Activated T-helper 1 cell treated with anti-CD3 and anti-CD28 coated beads, Interleukin-12 subunit alpha, Interleukin-12 subunit beta, Interleukin-2, Interleukin-4 antibody, amounts not matched to agents 30 ng/mL and 10 ng/mL and 1 ng/mL, durations not matched to agents 14 hours and 24 hours and 36 hours (primary cell): ENCODE measurements around the gene HSPA12B. TPM values are rescaled to one million over a fixed set of nuclear protein-coding genes. Genes with fewer than 3 reads are reported as not detected.

Experiments used
- DNase-seq: peaks from one replicate; pipeline ENCODE4 v3.0.0; 2021; ENCODE audit warnings: low spot score
- H3K27ac Mint-ChIP-seq: one replicate; pipeline ENCODE4 v1.8.0; 2021; ENCODE audit warnings: mild to moderate bottlenecking, mixed read lengths
- H3K27me3 Mint-ChIP-seq: one replicate; pipeline ENCODE4 v1.8.0; 2022; ENCODE audit warnings: mild to moderate bottlenecking, moderate library complexity, mixed read lengths; ENCODE audit not compliant: insufficient read depth
- H3K36me3 Mint-ChIP-seq: one replicate; pipeline ENCODE4 v1.8.0; 2021; ENCODE audit warnings: low read depth, mixed read lengths
- H3K4me1 Mint-ChIP-seq: one replicate; pipeline ENCODE4 v1.8.0; 2021; ENCODE audit warnings: low read depth, mixed read lengths
- H3K4me3 Mint-ChIP-seq: one replicate; pipeline ENCODE4 v1.8.0; 2021; ENCODE audit warnings: mild to moderate bottlenecking, moderate library complexity, mixed read lengths
- H3K9me3 Mint-ChIP-seq: one replicate; pipeline ENCODE4 v1.8.0; 2021; ENCODE audit warnings: mixed read lengths
- intact Hi-C: fragments of 100-400 bp; cut with micrococcal nuclease; formaldehyde crosslinking; loops from one replicate; pipeline ENCODE4 v1.15.1; 2024
- total RNA-seq: library from RNA; stranded (reverse); gene quantifications from 2 replicates; pipeline ENCODE4 v1.2.3, GENCODE V29; 2022

Gene HSPA12B
- total RNA-seq, 1 donor from 2014 or later, result not detected

DNA sequence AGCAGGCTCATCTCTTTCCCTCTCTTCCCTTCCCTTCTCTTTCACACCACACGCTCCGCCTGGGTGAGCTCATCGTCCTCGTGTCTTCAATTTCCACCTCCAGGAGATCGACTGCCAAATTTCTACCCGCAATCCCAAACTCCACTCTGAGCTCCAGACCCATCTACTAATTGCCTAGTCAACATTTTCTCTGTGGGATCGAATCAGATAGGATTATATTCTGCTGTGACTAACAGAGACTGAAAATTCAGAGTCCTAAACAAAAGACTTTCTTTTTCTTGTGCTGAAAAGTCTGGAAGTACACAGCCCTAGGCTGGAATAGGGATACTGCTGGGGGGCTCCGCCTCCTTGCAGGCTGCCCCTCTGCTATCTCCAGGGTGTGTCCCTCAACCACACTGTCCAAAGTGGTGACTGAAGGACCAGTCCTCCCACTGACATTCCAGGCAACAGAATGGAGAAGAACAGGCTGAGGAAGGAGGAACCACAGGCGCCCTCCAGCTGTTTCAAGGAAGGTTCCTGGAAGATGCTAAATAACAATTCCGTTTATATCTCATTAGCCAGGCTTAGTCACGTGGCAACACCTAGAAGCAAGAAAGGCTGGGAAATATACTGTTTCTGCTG, 5.0 kb upstream of the HSPA12B start:
- H3K36me3 Mint-ChIP-seq, result no peaks in the 10 kb centered on the region
- H3K4me3 Mint-ChIP-seq, result no peak overlapping the region
- H3K27ac Mint-ChIP-seq, result no peak overlapping the region
- no peak for DNase-seq
- peaks cover 32% of the 10 kb centered on the region for H3K27me3 Mint-ChIP-seq
- no peaks in the 10 kb centered on the region for H3K4me1 Mint-ChIP-seq
- intact Hi-C loops, result no loop called here
- no peaks in the 10 kb centered on the region for H3K9me3 Mint-ChIP-seq

DNA sequence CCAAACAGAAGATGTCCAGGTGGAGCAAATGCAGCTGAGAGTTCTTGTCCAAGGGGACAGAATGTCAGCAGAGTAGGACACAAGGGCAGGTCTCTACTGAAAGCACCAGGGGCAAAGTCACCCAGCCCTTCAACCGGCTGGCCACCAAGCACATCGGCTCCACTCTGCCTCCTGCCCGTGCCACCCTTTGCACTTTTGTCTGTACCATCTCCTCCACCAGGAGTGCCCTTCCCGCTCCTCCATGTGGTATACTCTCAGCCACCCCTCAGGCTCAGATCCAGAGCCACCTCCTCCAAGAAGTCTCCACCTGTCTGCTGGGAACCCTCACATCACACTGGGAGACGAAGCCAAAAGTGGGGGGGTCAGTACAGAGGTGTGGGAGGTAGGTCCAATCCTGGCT, 4.1 kb upstream of the HSPA12B start:
- peaks cover 40% of the 10 kb centered on the region for H3K27me3 Mint-ChIP-seq
- no peaks in the 10 kb centered on the region for H3K9me3 Mint-ChIP-seq
- intact Hi-C loops, result no loop called here

DNA sequence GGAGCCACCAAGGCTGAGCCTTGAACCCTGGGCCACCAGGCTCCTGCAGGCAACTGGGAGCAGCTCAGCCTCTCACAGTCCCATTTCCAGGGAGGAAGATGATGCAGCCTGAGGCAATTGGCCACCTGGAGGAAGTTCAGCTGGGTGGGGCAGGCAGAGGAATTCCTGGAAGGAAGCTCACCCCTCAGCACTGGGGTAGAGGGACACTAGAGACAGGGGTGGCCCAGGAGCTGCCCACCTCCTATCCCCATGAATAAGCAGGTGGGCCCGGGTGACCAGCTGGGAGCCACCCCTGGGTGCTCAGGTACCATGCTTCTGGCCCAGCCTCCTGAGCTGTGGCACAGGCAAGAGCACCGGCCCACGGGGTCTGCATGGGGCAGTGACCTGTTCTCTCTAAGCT, 3.6 kb upstream of the HSPA12B start:
- Mint-ChIP-seq H3K4me3 (no peak overlapping the region), H3K36me3 (no peaks in the 10 kb centered on the region), H3K9me3 (no peaks in the 10 kb centered on the region), H3K4me1 (no peaks in the 10 kb centered on the region), H3K27ac (no peak overlapping the region), H3K27me3 (peaks cover 42% of the 10 kb centered on the region)
- DNase-seq, result no peak
- intact Hi-C loops, result no loop called here

More for the DNA sequence above, 4.1 kb upstream of the HSPA12B start:
- DNase-seq, result no peak
- H3K4me1 Mint-ChIP-seq, result no peaks in the 10 kb centered on the region
- H3K27ac Mint-ChIP-seq, result no peak overlapping the region
- no peak overlapping the region for H3K4me3 Mint-ChIP-seq
- no peaks in the 10 kb centered on the region for H3K36me3 Mint-ChIP-seq

DNA sequence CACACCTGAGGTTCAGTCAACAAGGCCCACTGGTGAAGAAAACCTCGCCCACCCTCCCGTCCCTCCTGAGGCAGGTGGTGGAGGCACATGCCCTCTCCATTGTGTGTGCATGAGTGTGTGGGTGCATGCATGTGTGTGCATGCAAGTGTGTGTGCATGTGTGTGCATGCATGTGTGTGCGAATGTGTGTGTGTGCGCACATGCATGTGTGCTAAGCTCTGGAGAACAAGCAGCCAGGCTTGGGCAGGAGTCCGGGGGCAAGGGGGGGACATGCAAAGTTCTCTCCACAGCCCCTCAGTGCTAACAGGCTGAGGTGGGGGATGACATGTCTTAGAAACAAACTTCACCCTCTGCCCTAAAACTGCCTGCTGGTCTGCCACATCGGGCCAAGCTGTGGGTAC, 3.1 kb upstream of the HSPA12B start:
- Mint-ChIP-seq H3K36me3 (no peaks in the 10 kb centered on the region), H3K27ac (no peak overlapping the region), H3K4me3 (no peak overlapping the region), H3K9me3 (no peaks in the 10 kb centered on the region), H3K27me3 (peaks cover 42% of the 10 kb centered on the region), H3K4me1 (no peaks in the 10 kb centered on the region)
- intact Hi-C loops, result no loop called here
- DNase-seq, result no peak

DNA sequence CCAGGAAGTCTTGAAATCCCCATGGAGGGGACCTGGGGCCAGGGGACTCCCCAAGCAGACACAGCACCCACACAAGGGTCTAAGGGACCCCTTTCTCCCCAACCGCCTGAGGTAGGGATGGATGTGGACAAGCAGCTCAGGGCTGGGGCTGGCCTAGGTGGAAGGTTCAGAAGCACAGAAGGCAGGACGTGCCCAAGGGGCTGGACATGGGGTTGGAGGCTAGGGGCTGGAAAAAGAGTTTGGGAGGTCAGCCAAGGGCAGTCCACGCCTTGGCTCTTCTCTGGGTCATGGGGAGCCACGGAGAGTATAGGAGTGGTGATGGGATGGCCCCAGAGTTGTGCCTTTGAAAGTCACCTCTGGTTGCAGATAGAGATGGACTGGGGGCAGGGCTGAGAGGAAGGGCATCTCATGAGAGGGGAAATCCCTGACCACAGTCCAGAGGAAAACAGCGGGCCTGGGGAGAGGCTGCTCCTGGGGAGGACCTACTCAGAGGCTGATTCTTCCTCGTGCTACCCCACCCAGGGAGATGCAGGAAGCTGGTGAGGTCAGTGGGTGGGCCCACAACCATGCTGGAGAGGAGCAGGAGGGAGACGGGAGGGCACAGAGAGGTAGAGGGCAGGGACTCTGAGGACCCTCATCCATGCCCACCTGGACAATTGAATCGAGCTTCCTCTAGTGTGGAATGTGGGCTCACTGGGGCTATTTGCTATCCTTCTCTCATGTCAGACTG, 2.5 kb upstream of the HSPA12B start:
- H3K4me3 Mint-ChIP-seq, result no peak overlapping the region
- H3K27ac Mint-ChIP-seq, result no peak overlapping the region
- H3K36me3 Mint-ChIP-seq, result no peaks in the 10 kb centered on the region
- H3K9me3 Mint-ChIP-seq, result no peaks in the 10 kb centered on the region
- DNase-seq, result no peak
- peaks cover 39% of the 10 kb centered on the region for H3K27me3 Mint-ChIP-seq
- intact Hi-C loops, result no loop called here
- H3K4me1 Mint-ChIP-seq, result no peaks in the 10 kb centered on the region

DNA sequence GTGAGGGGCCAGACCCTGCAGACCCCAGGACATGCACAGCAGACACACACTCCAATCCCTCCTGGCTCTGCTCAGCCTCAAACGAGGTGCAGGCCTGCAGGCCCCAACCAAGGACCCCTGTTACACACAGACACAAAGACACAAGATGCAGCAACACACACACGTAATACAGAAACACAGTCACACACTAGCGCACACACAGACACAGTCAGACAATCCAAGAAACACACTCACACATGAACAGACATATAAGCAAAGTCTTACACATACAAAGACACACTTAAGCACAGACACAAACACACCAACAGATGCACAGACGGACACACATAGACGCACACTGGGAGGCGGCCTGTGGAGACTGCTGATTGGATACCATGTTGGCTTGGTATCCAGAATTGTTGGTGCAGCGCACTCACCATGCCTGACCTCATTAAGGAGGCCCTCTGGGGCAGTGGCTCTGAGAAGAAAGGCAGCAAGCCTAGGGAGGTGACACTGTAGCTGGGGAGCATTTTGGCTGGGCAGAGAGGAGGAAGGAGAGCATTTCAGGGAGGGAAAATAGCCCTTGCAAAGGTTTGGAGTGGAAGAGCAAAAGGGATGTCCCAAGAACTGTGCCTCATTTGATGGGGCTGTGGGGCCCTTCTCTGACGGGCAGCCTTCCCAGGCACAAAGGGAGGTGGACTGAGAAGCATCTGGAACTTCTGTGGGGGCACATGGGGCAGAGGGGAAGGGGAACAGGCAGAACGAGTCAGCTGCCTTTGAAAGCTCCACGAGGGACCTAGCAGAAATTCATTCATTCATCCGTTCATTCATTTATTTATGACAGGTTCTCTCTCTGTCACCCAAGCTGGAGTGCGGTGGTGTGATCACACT, 1.4 kb upstream of the HSPA12B start:
- Mint-ChIP-seq H3K4me3 (no peak overlapping the region), H3K27ac (no peak overlapping the region), H3K36me3 (no peaks in the 10 kb centered on the region), H3K4me1 (no peaks in the 10 kb centered on the region), H3K9me3 (no peaks in the 10 kb centered on the region), H3K27me3 (peaks cover 41% of the 10 kb centered on the region)
- DNase-seq, result no peak
- intact Hi-C loops, result no loop called here

DNA sequence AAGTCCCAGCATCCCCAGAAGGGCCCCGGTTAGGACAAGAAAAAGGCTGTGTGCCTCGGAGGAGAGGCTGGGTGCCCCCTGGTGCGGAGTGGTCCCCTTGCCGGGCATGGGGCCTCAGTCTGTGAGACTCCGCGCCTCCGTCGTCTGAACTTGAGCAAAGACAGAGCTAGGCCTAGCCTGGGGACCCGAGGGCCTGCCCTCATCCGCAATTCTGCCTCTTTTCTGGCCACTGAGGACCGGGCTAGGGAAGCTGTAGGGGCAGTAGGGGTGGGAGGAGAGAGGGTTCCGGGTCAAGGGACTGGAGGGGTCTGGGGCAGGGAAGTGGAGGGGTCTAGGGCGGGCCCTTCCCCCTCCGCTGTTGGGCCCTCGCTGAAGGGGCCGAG, 550 bp upstream of the HSPA12B start:
- Mint-ChIP-seq H3K27me3 (peaks cover 44% of the 10 kb centered on the region), H3K4me3 (no peak overlapping the region), H3K4me1 (no peaks in the 10 kb centered on the region), H3K27ac (no peak overlapping the region), H3K9me3 (no peaks in the 10 kb centered on the region), H3K36me3 (no peaks in the 10 kb centered on the region)
- DNase-seq, result no peak
- intact Hi-C loops, result no loop called here

DNA sequence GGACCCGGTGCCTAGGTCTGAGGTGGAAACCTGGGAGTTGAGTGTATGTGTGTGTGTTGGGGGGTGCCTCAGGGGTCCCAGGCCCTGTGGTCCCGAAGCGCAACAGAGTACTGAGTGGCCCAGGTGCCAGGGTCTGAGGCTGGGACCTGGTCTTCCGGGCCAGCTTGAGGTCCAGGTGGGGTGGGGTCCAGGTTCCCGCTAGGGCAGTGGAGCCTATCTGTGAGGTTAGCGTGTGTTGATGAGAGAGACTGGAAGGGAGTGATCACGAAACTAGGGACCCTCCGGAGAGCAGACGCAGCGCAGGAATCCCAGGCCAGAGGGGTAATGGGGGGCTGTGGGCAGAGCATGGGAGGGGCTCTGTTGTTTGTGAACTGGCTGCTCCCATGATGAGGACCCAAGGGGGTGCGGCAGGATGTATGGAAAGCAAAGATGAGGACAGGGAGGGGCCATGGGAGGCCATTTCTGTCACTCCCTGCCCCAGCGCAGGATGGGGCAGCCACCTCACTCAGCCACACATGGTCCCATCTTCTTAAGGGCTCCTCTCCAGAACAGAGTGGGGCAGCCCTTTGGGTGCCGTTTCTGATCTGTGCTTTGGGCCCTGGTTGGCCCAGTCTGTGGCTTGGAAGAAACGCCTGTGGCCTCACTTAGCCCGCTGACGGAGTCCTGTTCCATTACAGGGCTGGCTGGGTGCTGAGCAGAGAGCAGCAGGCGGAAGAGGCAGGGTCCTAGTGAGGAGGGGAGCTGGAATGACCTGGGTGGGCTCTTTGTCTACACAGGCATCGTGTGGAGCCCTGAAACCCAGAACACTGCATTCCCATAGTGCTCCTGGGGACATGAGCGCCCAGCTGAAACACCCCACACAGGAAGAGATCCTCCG, 872 bp downstream of the HSPA12B start:
- no peak for DNase-seq
- intact Hi-C loops, result no loop called here
- no peak overlapping the region for H3K27ac Mint-ChIP-seq
- H3K9me3 Mint-ChIP-seq, result no peaks in the 10 kb centered on the region
- H3K36me3 Mint-ChIP-seq, result no peaks in the 10 kb centered on the region
- peaks cover 31% of the 10 kb centered on the region for H3K27me3 Mint-ChIP-seq
- no peak overlapping the region for H3K4me3 Mint-ChIP-seq
- no peaks in the 10 kb centered on the region for H3K4me1 Mint-ChIP-seq

DNA sequence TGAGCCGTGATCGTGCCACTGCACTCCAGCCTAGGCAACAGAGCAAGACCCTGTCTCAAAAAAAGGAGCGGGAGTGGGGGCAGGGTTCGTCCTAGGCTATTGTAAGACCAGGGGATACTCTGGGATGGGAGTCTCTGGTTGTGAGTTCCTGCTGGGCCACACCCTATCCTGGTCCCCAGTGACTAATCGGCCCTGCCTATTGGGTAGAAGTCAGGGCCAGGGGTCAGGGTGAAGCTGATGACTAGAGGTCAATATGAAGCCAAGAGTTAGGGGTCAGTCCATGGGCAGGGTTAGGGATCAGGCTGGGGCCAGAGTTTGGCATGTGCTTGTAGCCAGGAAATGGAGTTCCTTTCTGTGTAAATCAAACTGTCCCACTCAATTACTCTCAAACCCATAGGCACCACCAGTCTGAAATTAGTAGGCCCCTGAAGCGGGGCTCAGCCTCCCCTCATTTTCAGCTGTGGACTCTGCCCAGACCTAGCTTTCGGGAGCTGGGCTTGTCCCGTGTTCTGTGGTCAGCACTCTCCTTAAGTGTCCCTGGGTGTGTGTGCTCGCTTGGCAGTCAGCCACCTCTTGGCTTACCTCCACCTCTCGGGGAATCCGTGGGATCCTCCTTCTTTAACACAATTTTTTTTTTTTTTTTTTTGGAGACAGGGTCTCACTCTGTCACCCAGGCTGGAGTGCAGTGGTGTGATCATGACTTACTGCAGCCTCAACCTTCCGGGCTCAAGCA, 1.8 kb downstream of the HSPA12B start:
- Mint-ChIP-seq H3K36me3 (no peaks in the 10 kb centered on the region), H3K9me3 (no peaks in the 10 kb centered on the region), H3K27me3 (peaks cover 30% of the 10 kb centered on the region), H3K4me1 (no peaks in the 10 kb centered on the region), H3K27ac (no peak overlapping the region), H3K4me3 (no peak overlapping the region)
- DNase-seq, result no peak
- intact Hi-C loops, result no loop called here

DNA sequence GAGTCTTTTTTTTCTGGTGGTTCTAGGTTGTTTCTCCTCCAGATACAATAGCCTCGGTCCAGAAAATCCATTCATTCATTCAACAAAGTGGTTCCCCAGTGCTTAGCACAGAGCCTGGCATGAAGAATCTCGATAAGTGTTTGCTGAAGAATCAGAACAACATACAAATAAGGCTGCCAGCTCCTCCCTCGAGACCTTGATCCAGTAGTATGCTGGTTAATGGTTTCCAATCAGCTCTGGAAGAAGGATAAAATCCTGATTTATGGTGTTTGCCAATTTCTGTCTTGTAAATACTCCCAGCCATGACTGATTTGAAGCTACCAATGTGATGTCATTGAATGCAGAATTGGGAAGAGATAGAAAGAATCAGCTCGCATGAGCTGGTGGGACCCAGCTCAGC, 3.3 kb downstream of the HSPA12B start:
- Mint-ChIP-seq H3K9me3 (no peaks in the 10 kb centered on the region), H3K36me3 (no peaks in the 10 kb centered on the region), H3K27me3 (peaks cover 30% of the 10 kb centered on the region), H3K4me3 (no peak overlapping the region), H3K27ac (no peak overlapping the region), H3K4me1 (no peaks in the 10 kb centered on the region)
- DNase-seq, result no peak
- intact Hi-C loops, result no loop called here

DNA sequence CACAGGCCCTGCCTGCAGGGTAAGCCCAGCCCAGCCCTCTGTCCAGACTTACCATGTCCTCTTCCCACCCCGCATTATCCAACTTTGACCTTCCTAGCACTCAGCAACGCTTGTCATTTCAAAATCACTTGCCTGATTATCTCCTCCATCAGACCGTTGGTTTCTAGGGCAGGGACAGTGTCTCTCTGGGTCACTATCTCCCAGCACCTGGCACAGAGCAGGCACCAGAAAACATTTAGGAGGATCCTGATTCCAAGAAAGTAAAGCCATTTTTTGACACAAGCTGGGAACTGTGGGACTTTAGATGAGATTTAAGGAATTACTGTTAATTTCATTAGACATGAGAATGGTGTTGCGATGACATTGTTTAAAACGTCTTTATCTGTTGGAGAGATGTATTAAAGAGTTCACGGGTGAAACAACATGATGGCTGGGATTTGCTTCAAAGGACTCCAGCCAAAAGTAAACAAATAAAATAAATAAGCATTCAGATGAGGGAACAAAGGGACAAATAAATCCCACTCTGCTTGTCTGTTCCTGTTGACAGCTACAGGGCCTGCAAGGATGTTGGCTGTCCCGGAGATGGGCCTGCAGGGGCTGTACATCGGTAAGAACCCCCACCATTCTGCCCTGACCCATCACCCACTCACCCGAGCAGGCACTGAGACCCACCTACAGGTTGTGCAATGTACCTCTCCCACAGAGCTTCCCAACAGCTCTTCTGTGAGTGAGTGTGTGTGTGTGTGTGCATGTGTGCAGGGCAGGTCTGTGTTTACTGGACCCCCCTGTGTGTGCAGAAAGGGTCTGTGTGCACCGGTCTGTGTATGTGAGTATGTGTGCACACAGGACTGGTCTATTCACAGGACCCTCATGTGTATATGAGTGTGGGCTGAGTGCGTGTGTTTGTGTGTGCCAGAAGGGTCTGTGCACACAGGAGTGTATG, 5.9 kb downstream of the HSPA12B start:
- no peak for DNase-seq
- H3K4me1 Mint-ChIP-seq, result no peaks in the 10 kb centered on the region
- intact Hi-C loops, result no loop called here
- no peak overlapping the region for H3K4me3 Mint-ChIP-seq
- peaks cover 10% of the 10 kb centered on the region for H3K27me3 Mint-ChIP-seq
- H3K27ac Mint-ChIP-seq, result no peak overlapping the region
- H3K9me3 Mint-ChIP-seq, result no peaks in the 10 kb centered on the region
- H3K36me3 Mint-ChIP-seq, result no peaks in the 10 kb centered on the region
